Measurements from ENCODE around the gene RNF8. TPM values are rescaled to one million over a fixed set of nuclear protein-coding genes. Genes with fewer than 3 reads are reported as not detected.

RNF8 gene
- total RNA-seq, 2 donors from 2014 or later, result 18.1 to 19.1 TPM

DNA sequence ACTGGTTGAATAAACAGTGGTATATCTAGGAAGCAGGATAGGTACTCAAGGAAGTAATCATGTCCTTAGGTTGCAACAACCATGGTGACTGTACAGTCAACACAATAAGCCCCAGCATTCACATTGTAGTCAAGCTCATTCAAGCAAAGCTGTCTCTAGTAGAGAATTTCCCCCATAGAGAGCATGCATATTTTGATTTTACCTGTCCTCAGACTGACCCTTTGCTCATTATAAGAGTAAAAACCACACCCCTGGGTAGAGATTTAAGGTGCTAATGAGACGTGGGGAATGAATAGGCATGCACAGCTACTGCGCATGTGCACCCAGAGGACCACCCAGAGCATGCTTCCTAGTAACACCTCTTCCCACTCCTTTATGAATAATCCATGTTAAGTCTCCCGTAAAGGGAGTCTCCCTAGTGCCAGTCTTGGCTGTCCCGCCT, 6.1 kb upstream of the RNF8 start:
- intact Hi-C loops (cut with DNase I), result no loop called here
- no peak for DNase-seq
- no peak for ATAC-seq

DNA sequence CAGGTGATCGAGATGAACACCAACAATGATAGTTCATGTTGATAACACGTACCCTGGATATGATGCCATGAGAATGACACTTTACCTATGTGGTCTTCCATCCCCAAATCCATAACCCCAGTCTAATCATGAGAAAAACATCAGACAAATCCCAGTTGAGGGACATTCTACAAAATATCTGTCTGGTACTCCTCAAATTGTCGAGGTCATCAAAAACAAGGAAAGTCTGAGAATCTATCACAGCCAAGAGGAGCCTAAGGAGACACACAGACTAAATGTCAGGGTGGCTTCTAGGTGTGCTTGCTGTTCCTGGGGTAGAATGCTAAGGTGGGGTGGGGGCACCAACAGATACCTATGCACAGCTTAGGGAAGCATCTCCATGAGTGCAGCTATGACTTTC, 2.8 kb upstream of the RNF8 start:
- DNase-seq (no peak), ATAC-seq (no peak)
- intact Hi-C loops (cut with DNase I), result no loop called here

DNA sequence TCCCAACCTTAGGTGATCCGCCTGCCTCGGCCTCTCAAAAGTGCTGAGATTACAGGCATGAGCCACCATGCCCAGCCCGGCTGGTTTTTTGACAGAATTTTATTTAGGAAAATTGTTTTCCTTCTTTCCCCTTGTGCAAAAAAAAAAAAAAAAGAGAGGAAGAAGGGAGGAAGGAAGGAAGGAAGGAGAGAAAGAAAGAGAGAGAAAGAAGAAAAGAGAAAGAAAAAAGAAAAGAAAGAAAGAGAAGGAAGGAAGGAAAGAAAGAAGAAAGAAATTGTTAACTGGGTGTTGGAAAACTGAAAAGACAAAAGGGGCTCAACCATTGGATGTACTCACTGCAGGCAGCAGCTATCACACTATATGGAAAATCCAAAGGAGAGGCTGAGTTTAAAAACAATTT, 1.4 kb upstream of the RNF8 start:
- ATAC-seq, result no peak
- DNase-seq, result no peak
- intact Hi-C loops (cut with DNase I), result no loop called here

DNA sequence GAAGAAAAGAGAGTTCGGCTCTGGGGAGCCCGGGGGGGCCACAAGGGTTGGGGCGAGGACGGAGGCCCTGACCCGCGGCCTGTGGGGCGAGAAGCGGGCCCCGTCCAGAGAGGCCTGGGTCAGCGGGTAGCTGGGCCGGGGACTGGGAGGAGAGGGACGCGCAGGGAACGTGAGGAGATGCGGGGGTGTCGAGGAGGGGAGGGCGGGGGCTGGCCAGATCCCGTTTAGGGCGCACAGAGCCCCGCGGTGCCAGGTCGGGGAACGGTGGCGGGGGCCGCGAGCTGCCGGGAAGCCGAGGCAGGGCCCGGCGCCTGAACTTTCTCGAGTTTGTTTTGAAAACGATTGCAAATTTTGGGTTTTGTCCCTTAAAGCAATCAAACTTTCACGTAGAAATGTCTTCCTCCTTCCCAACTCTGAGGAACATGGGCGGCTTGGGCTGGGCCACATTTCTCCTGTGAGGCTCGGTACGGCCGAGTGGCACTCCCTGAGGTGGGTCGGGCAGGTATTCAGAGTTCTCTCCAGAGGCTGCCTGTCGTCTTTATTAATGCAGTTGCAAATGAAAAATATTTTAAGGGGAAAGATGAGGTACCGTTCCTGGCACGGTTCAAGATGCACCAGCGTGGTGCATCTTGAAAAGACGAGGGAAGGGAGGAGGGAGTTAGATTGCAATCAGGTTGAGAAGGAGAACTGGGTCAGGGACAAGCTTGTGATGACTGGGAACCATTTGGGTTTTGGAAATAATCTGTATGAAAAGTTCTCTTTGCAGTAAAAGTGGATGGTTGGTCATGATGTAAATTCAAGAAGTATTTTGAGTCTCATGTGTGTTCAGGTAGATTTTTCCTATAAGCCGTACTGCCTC, 972 bp downstream of the RNF8 start:
- ATAC-seq (peak; percentile 56 to 72), DNase-seq (peak; percentile 38)
- intact Hi-C loops (cut with DNase I), result no loop called here

DNA sequence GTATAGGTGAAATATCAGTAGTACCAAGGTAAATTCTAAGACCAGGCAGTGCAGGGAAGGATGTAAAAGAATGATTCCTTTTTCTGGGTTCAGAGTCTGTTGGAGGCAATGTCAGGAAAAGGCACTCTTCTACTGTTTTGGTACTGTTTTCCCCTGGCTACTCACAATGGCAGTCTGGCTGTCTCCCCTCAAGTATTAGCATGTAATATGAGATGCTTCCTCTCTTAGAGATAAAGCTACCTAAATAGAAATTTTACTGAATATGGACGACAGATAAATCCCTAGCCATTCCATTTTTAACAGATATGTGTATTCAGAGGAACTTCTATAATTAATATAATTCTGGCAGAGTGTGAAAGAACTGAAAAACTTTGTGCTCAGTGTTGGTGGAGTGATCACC, 3.5 kb downstream of the RNF8 start:
- no peak for ATAC-seq
- intact Hi-C loops (cut with DNase I), result no loop called here
- DNase-seq, result no peak

DNA sequence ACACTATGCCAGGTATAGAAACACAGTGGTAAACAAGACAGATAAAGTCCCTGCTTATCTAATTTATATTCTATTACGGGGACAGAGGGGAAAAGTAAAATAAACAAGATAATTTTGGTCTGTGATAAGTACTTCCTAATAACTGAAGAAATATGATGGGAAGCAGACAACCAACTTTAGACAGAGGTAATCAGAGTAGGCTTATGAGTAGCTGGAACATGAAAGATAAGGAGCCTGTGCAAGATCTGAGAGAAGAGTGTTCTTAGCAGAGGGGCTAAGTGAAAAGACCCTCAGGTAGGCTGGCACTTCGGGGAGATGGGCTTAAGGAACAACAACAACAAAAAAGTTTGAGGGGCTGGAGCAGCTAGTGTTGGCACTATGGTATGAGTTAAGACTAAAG, 4.1 kb downstream of the RNF8 start:
- ATAC-seq (no peak), DNase-seq (no peak)
- intact Hi-C loops (cut with DNase I), result no loop called here

DNA sequence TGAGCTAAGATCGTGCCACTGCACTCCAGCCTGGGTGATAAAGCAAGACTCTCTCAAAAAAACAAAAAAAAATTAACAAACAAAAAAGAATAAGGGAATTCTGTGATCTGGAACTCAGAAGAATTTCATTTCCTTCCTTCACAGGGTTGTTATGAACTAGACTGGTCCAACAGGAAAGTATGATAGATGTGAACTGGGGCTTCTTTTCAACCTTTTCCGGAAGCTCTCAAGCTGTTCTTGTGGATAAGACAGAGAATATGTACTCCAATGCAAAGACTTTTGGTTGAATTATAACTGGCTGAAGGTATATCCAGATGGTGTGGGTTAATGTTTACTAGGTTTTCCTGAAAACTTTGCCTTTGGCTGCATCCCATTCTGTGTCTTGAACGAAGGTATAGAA, 5.3 kb downstream of the RNF8 start:
- intact Hi-C loops (cut with DNase I), result no loop called here
- no peak for ATAC-seq
- no peak for DNase-seq

DNA sequence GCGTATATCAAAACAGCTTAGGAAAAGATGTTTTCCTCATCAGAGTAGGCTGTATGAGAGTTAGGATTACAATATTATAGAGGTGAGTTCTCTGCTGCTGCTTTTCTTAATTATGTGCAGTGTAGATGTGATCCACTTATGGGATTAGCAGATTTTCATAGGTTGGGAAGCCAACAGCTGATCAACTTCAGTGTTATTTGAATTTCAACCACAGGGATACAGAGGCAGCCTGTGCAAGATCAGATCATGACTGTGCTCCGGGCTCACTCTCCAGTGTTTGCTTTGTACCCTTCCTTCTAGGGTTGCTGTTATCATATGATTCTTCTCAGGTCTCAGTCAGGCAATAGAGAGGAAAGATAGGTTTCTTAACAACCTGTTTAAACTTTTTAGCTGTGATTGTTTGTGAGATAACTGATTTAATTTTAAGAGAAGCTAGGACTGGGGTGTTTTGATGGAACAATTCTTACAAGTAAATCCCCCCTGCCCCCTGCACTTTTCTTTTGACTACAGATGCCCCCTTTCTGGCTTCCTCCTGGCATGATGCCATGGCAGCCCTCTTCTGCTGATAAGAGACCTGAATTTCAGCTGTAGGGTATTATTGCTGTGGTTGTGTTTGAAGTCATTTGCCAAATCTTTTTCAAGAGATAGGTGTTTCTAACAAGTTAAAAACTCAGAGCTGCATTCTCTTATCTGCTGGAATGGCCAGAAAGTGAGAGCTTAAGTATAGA, 8.5 kb downstream of the RNF8 start:
- ATAC-seq (no peak), DNase-seq (no peak)
- intact Hi-C loops (cut with DNase I), result no loop called here

DNA sequence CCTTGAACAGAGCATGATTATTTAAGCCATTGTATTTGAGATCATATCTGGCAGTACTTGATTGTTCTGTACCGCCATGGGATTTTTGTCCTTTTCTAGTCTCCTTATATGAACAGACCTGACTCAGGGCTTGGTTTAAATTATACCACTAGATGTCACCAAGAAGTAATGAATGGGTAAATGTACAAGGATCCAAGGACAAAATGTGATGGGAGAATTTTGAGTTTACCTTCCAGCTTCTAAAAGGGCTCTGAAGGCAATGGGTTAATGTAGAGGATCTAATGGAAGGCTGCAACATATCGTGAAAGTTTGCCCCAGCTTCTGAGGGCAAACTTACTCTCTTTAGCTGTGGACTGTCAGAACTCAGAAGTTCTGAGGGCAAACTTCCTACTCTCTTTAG, 12.0 kb downstream of the RNF8 start:
- DNase-seq (no peak), ATAC-seq (peak in 1 of 2 donors; percentile 39)
- intact Hi-C loops (cut with DNase I), result no loop called here

DNA sequence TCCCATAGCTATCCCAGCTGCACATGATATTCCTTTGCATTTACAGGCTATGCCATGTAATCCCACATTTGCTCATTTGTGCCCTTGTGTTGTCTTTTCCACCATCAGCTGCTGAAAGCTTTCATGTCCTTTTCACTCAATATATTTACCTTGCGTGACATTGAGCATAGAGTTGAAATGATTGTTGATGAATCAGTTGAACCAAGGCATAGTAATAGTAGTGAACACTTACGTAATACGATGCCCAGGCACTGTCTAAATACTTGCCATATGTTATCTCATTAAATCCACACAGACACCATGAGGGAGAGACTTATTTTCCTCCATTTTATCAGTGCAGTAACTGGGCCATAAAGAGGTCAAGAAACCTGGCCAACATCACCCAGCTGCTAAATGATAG, 13.1 kb downstream of the RNF8 start:
- intact Hi-C loops (cut with DNase I), result no loop called here
- ATAC-seq (no peak), DNase-seq (no peak)

DNA sequence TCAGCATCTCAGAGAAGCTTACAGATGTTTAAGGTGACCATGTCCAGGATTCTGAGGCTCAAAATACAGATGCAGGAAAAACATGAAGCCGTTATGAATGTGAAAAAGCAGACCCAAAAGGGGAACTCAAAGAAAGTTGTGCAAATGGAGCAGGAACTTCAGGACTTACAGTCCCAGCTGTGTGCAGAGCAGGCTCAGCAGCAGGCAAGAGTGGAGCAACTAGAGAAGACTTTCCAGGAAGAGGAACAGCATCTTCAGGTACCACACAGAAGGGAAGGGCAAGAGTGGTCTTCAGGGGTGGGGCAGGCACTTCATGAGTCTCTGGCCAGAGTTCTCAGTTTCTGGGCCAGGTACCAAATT, 15.2 kb downstream of the RNF8 start:
- intact Hi-C loops (cut with DNase I), result no loop called here
- no peak for ATAC-seq
- no peak for DNase-seq

DNA sequence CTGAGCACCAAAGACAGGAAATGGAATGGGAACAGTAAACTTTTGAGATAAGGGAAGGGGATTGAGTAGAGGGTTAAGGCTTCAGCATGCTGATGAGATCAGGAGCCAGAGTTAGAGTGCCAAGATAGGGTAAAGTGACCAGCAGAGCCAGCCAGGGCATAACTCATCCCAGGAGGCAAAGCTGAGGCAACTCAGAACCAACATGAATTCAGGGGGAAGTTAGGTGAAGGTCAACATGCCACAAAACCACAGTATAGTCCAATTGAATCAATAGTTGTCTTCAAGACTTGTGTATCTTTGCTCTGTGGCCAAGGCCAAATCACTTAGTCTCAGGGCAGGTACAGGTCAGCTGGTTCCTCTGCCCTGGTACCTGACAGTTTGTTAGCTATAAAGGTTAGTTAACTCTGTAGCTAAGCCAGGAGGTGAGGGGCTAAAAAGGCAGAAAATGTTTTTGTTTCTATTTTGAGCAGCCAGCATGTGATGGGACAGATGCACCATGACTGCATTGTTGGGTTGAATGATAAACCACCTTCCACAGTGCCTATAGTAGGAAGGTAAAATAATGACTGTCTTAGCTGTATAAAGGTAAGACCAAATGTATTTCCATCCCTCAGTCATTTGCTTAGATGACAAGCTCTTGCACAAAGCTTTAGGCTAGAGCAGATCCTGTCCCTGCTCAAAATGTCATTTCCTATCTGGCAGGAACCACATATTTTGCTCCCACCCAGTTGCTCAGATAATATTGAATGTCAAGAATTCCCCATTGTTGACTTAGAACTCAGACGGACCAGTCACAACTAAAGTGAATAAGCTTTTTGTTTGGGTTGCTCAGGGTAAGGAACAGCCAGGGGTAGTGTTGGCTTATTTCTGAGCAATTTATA, 15.8 kb downstream of the RNF8 start:
- peak in 1 of 2 donors; percentile 43 for ATAC-seq
- intact Hi-C loops (cut with DNase I), result loop anchor here (5.0 to 10.0 kb wide), 2 partner anchors 323 to 645 kb away; no protein-coding TSS in a partner anchor

DNA sequence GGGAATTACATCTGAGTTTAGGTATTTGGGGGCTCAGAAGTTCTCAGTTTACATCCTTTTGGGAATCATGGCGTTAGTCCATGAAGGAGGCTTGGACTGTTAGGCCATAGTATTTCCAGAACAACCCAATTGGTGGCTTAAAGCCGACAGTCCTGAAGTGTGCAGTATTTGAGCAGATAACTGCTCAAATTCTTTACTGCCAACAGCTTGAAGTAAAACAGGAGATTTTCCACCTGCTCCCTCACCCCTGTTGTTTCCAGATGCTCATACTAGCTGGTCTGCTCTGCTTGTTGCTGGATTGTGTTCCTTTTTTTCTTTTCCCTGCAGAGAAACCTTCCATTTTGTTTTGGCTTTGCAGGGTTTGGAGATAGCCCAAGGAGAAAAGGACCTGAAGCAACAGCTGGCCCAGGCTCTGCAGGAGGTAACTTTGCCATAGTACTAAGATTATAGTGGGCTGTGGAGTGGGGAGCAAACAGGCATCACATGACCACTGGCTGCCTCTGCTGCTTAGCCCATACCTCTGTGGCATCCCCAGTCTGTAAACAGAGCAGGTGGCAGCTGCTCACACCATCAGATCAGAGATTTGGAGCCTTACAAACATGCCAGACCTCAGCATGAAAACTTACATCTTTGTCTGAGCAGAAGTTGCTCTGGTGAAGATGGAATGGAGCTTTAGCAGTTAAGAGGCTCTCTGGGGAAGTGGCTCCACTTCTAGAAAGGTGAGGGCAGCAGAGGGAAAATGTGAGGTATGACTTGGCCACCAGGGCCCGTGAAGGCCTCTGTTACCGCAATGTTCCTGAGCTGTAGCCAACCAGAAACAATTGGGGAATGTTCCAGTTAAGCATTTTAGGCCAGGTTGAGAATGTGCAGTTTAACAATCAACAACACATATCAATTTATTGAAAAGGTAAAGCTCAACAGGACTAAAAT, 17.6 kb downstream of the RNF8 start:
- DNase-seq (no peak), ATAC-seq (peak in 1 of 2 donors; percentile 19)
- intact Hi-C loops (cut with DNase I), result loop anchor here (5.0 to 10.0 kb wide), 2 partner anchors 321 to 643 kb away; no protein-coding TSS in a partner anchor

More for the DNA sequence above, 15.8 kb downstream of the RNF8 start:
- no peak for DNase-seq

DNA sequence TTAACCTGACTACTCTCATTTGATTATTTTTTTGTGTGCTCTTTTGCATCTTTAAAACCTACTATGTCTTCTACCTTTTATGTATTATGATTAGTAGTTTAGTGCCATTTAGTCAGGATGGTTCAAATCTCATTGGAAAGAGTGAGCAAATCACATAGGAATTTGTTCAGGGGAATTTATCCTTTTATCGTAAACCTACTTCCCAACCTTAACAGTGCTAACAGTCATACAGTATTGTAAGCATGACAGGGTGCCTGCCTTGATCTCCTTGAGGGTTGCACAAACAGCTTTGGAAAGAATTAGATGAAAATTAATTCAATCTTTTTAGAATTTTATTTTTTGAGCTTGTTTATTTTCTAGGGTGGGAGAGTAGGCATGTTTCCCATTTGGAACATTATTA, 18.3 kb downstream of the RNF8 start:
- intact Hi-C loops (cut with DNase I), result loop anchor here (5.0 to 10.0 kb wide), 2 partner anchors 320 to 643 kb away; no protein-coding TSS in a partner anchor

DNA sequence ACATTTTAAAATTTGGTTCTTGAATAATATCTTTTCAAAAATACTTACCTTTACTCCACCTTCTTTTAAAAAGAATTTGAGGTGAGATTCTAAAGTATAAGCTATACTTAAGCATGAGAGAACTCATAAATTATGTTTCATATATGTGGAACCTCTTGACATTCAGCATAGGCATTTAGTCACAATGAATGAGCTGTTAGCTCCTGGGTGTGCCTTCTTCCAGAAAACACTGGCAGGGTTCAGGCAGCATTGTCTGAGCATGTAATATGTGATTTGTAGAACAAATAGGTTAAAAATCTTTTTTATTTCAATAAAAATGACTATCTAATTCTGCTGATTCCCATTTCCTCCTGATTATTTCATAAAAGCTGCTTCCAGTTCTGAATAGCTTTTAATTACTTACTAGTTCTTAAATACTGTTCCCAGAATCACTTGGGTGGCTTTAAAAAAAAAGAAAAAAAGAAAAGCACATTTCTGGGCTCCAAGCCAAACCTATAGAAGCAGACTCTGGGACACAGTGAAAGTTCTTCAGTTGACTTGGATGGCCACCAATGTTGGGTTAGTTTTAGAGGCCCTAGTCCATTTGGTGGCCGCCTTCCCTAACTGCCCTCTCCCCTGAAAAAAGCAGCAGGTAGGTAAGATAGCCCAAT, 20.2 kb downstream of the RNF8 start:
- DNase-seq (no peak), ATAC-seq (no peak)
- intact Hi-C loops (cut with DNase I), result loop anchor here (5.0 to 10.0 kb wide), 2 partner anchors 318 to 641 kb away; no protein-coding TSS in a partner anchor

More for the DNA sequence above, 18.3 kb downstream of the RNF8 start:
- no peak for DNase-seq
- no peak for ATAC-seq

DNA sequence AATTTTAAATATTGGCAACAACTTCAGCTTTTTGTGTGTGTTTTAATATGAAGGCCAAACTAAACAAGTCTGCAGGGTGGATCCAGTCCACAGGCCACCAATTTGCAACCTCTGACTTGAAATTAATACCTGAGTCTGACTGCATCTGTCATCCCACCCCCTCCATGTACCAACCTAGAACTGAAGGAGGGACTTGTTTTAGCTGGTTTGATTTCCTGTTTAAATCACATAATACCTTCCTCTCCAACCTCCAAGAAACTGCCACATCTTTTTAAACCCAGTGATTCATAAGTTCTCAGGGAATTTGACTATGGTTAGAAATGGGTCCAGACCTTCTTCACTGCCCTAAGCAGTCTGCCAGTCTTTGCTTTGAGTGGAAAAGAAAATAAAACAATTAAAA, 21.6 kb downstream of the RNF8 start:
- ATAC-seq (no peak), DNase-seq (no peak)

DNA sequence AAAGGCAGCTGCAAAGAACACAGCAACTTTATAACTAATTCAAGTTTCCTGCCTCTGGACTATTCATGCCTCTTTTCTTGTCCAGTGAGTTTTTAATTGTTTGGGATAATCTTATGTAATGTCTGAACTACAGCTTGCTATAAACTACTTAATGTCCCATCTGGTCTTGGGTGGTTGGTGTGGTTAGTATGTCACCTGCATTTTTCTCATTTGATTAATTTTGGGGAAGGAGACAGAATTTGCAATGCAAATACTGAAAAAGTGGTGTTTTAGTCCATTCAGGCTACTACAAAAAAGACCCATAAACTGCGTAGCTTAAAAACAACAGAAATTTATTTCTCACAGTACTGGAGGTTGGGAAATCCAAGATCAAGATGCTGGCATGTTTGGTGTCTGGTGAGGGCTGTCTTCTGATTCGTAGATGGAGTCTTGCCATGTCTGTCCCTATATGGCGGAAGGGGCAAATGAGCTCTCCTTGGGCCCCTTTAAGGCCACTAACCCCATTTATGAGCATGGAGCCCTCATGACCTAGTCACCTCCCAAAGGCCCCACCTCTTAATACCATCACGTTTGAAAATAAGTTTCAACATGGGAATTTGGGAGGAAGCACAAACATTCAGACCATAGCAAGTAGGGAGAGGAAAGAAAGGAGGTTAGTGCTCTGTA, 22.4 kb downstream of the RNF8 start:
- DNase-seq (no peak), ATAC-seq (no peak)
- intact Hi-C loops (cut with DNase I), result loop anchor here in 1 of 2 donors (10.0 kb wide), 1 partner anchor 639 kb away; no protein-coding TSS in a partner anchor

More for the DNA sequence above, 21.6 kb downstream of the RNF8 start:
- intact Hi-C loops (cut with DNase I), result loop anchor here in 1 of 2 donors (10.0 kb wide), 1 partner anchor 639 kb away; no protein-coding TSS in a partner anchor

All from left cardiac atrium (tissue), 4 donors.